Mesendoderm (in vitro differentiated cells): ENCODE results near the gene AQP9.

Experiments
- DNase-seq: peaks from one replicate; pipeline ENCODE4 v3.0.0; 2013
- H2AK5ac ChIP-seq: 2 replicates; pipeline ENCODE4 v1.6.1; 2013; ENCODE audit warnings: low read length, inconsistent platforms
- H2BK120ac ChIP-seq: 2 replicates; pipeline ENCODE4 v1.6.1; 2013; ENCODE audit warnings: low read depth, mild to moderate bottlenecking, low read length, moderate library complexity, mixed read lengths
- H2BK15ac ChIP-seq: replicated peaks from 2 replicates; pipeline ENCODE4 v1.6.1; 2013; ENCODE audit warnings: low read depth, mild to moderate bottlenecking, moderate library complexity
- H2BK5ac ChIP-seq: 2 replicates; pipeline ENCODE4 v1.6.1; 2013; ENCODE audit warnings: low read length, inconsistent platforms
- H3K18ac ChIP-seq: 2 replicates; pipeline ENCODE4 v1.6.1; 2013; ENCODE audit warnings: mild to moderate bottlenecking, low read length, mixed read lengths
- H3K23ac ChIP-seq: one replicate; pipeline ENCODE4 v1.6.1; 2013; ENCODE audit warnings: low read length
- H3K27ac ChIP-seq: 2 replicates; pipeline ENCODE4 v1.5.1; 2013; ENCODE audit warnings: low read depth, mild to moderate bottlenecking, inconsistent platforms, low read length, moderate library complexity
- H3K27me3 ChIP-seq: 2 replicates; pipeline ENCODE4 v1.6.1; 2013; ENCODE audit warnings: low read length, control low read depth, mild to moderate bottlenecking, inconsistent platforms; ENCODE audit not compliant: insufficient read depth, poor library complexity
- H3K36me3 ChIP-seq: 2 replicates; pipeline ENCODE4 v1.6.1; 2013; ENCODE audit warnings: low read length, inconsistent platforms; ENCODE audit not compliant: control insufficient read depth, insufficient read depth
- H3K4ac ChIP-seq: one replicate; pipeline ENCODE4 v1.6.1; 2013; ENCODE audit warnings: low read depth, mild to moderate bottlenecking, low read length, moderate library complexity
- H3K4me1 ChIP-seq: 2 replicates; pipeline ENCODE4 v1.6.1; 2013; ENCODE audit warnings: low read depth, low read length, inconsistent platforms; ENCODE audit not compliant: control insufficient read depth
- H3K4me2 ChIP-seq: 2 replicates; pipeline ENCODE4 v1.6.1; 2013; ENCODE audit warnings: low read length
- H3K4me3 ChIP-seq: 2 replicates; pipeline ENCODE4 v1.5.1; 2013; ENCODE audit warnings: mild to moderate bottlenecking, low read length
- H3K56ac ChIP-seq: one replicate; pipeline ENCODE4 v1.6.1; 2013; ENCODE audit warnings: low read length
- H3K79me1 ChIP-seq: 2 replicates; pipeline ENCODE4 v1.6.1; 2013; ENCODE audit warnings: low read length, inconsistent platforms
- H3K79me2 ChIP-seq: 2 replicates; pipeline ENCODE4 v1.6.1; 2013; ENCODE audit warnings: mild to moderate bottlenecking, low read length; ENCODE audit not compliant: control insufficient read depth, insufficient read depth
- H3K9ac ChIP-seq: 2 replicates; pipeline ENCODE4 v1.6.1; 2013; ENCODE audit warnings: low read length, inconsistent platforms
- H4K5ac ChIP-seq: one replicate; pipeline ENCODE4 v1.6.1; 2013; ENCODE audit warnings: low read length
- H4K8ac ChIP-seq: one replicate; pipeline ENCODE4 v1.6.1; 2013; ENCODE audit warnings: low read depth, mild to moderate bottlenecking, control low read depth, low read length, moderate library complexity
- WGBS: extraction: QIAGEN DNeasy Blood & Tissue Kit; methylation state at CpG from one replicate; pipeline ENCODE4 v1.1.7; 2013; ENCODE audit warnings: low lambda C conversion rate, missing lambda C conversion rate; ENCODE audit not compliant: insufficient coverage; ENCODE audit errors: extremely low coverage; 5-methylcytosine and 5-hydroxymethylcytosine counted together

AQP9 gene

DNA sequence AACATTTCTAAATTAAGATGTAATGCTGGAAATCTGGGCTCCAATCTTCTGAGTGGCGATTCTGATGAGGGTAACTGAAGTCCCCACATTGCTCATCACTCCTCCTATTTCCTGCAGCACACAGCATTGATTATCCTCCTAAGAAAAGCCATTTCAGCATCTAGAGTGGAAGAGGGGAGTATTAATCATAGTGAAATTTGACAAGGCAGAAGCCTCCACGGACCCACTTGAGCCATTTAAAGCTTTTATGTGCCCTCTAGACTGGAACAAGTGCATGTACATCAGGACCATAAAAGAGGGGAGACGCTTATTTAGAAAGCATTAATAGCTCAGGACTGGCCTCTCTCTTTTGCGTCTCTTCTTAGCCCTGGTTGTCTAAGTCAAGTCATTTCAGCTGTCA lies 25.8 kb downstream of the AQP9 start:
- no peak overlapping the region for H3K27ac ChIP-seq
- H2BK120ac ChIP-seq: no peak overlapping the region
- H3K4ac ChIP-seq: no peak overlapping the region
- H2BK5ac ChIP-seq: no peak overlapping the region
- H4K8ac ChIP-seq: no peak overlapping the region
- H3K9ac ChIP-seq: no peak overlapping the region
- no peak overlapping the region for H3K18ac ChIP-seq
- no peaks in the 10 kb centered on the region for H3K4me1 ChIP-seq
- no peak overlapping the region for H2BK15ac ChIP-seq
- no peaks in the 10 kb centered on the region for H3K36me3 ChIP-seq
- H3K4me2 ChIP-seq: no peak overlapping the region
- H3K56ac ChIP-seq: no peak overlapping the region
- DNase-seq: no peak
- H3K4me3 ChIP-seq: no peak overlapping the region
- no peak overlapping the region for H4K5ac ChIP-seq
- H3K27me3 ChIP-seq: no peaks in the 10 kb centered on the region
- no peaks in the 10 kb centered on the region for H3K79me1 ChIP-seq
- no peaks in the 10 kb centered on the region for H3K79me2 ChIP-seq
- no peak overlapping the region for H2AK5ac ChIP-seq
- WGBS: no CpG with 5 or more reads among the region's 4 CpGs
- no peak overlapping the region for H3K23ac ChIP-seq

- no CpG with 5 or more reads among the region's 1 CpG for WGBS
- no peak for DNase-seq
- Histone ChIP-seq H4K5ac (no peak overlapping the region), H3K4me3 (no peak overlapping the region), H3K56ac (no peak overlapping the region), H3K9ac (no peak overlapping the region), H4K8ac (no peak overlapping the region), H3K23ac (no peak overlapping the region), H2BK120ac (no peak overlapping the region), H3K27me3 (no peaks in the 10 kb centered on the region), H3K4me2 (no peak overlapping the region), H2BK5ac (no peak overlapping the region), H2BK15ac (no peak overlapping the region), H3K27ac (no peak overlapping the region), H2AK5ac (no peak overlapping the region), H3K18ac (no peak overlapping the region), H3K4me1 (no peaks in the 10 kb centered on the region), H3K79me1 (no peaks in the 10 kb centered on the region), H3K79me2 (no peaks in the 10 kb centered on the region), H3K36me3 (no peaks in the 10 kb centered on the region), H3K4ac (no peak overlapping the region)
Observed at GRCh38 chr15:58164926-58165325, 26.7 kb downstream of the AQP9 start.

GRCh38 chr15:58165661-58166060 lies 27.5 kb downstream of the AQP9 start:
- H4K5ac ChIP-seq: no peak overlapping the region
- no peak overlapping the region for H3K4me2 ChIP-seq
- H3K4ac ChIP-seq: no peak overlapping the region
- DNase-seq: no peak
- H2BK5ac ChIP-seq: no peak overlapping the region
- no peak overlapping the region for H3K4me3 ChIP-seq
- no peak overlapping the region for H3K27ac ChIP-seq
- no peak overlapping the region for H2BK120ac ChIP-seq
- no peaks in the 10 kb centered on the region for H3K36me3 ChIP-seq
- no peak overlapping the region for H2AK5ac ChIP-seq
- no peak overlapping the region for H4K8ac ChIP-seq
- no peak overlapping the region for H3K18ac ChIP-seq
- no peaks in the 10 kb centered on the region for H3K27me3 ChIP-seq
- H2BK15ac ChIP-seq: no peak overlapping the region
- no peak overlapping the region for H3K23ac ChIP-seq
- H3K4me1 ChIP-seq: no peaks in the 10 kb centered on the region
- no peaks in the 10 kb centered on the region for H3K79me2 ChIP-seq
- H3K79me1 ChIP-seq: no peaks in the 10 kb centered on the region
- H3K56ac ChIP-seq: no peak overlapping the region
- no peak overlapping the region for H3K9ac ChIP-seq

DNA sequence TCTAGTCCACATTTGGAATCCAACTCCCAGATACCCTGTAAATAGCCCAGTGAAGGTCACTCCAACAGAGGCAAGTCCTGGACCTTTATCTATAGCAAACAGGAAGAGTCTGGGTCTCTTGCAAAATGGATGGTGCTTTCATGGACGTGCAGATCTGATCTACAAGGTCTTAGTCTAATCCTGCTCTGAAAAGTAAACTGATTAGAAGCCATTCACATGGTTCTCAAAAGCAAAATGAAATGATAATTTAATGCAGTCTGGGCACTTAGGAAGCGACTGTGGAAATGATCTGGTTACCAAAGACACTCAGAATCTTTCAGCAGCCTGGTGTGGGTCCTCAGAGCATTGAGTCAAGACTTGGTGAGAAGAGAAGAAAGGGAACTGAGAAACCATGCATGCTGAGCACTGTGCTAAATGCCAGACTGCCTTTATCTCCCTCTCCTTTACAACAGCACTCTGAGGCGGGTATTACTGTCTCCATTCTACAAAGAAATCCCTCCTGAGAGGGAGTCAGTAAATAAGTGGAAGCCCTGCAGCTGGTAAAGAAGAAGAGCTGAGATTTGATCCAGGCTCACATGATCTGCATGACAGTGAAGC lies 29.0 kb downstream of the AQP9 start:
- no CpG with 5 or more reads among the region's 3 CpGs for WGBS
- no peaks in the 10 kb centered on the region for H3K36me3 ChIP-seq
- no peak for DNase-seq

GRCh38 chr15:58169934-58170333 lies 31.8 kb downstream of the AQP9 start:
- Histone ChIP-seq H4K8ac (no peak overlapping the region), H4K5ac (no peak overlapping the region), H3K9ac (no peak overlapping the region), H3K4ac (no peak overlapping the region), H3K4me1 (no peaks in the 10 kb centered on the region), H3K4me2 (no peak overlapping the region), H3K36me3 (no peaks in the 10 kb centered on the region), H2BK5ac (no peak overlapping the region), H3K56ac (no peak overlapping the region), H2AK5ac (no peak overlapping the region), H3K27ac (no peak overlapping the region), H3K79me2 (no peaks in the 10 kb centered on the region), H3K23ac (no peak overlapping the region), H3K4me3 (no peak overlapping the region), H3K79me1 (no peaks in the 10 kb centered on the region), H2BK120ac (no peak overlapping the region), H3K27me3 (peaks cover 2% of the 10 kb centered on the region), H3K18ac (no peak overlapping the region), H2BK15ac (no peak overlapping the region)
- WGBS: no CpG with 5 or more reads among the region's 5 CpGs
- no peak for DNase-seq

More for the DNA sequence above, 29.0 kb downstream of the AQP9 start:
- H2BK15ac ChIP-seq: no peak overlapping the region
- no peak overlapping the region for H4K5ac ChIP-seq
- H3K23ac ChIP-seq: no peak overlapping the region
- H3K4me2 ChIP-seq: no peak overlapping the region
- H3K27me3 ChIP-seq: no peaks in the 10 kb centered on the region
- no peak overlapping the region for H3K18ac ChIP-seq
- no peaks in the 10 kb centered on the region for H3K79me1 ChIP-seq
- H3K4me3 ChIP-seq: no peak overlapping the region
- H2BK120ac ChIP-seq: no peak overlapping the region
- no peak overlapping the region for H2BK5ac ChIP-seq
- no peak overlapping the region for H3K4ac ChIP-seq
- H2AK5ac ChIP-seq: no peak overlapping the region
- H3K9ac ChIP-seq: no peak overlapping the region
- H3K4me1 ChIP-seq: no peaks in the 10 kb centered on the region
- H3K79me2 ChIP-seq: no peaks in the 10 kb centered on the region
- no peak overlapping the region for H3K27ac ChIP-seq
- H4K8ac ChIP-seq: no peak overlapping the region
- H3K56ac ChIP-seq: no peak overlapping the region

DNA sequence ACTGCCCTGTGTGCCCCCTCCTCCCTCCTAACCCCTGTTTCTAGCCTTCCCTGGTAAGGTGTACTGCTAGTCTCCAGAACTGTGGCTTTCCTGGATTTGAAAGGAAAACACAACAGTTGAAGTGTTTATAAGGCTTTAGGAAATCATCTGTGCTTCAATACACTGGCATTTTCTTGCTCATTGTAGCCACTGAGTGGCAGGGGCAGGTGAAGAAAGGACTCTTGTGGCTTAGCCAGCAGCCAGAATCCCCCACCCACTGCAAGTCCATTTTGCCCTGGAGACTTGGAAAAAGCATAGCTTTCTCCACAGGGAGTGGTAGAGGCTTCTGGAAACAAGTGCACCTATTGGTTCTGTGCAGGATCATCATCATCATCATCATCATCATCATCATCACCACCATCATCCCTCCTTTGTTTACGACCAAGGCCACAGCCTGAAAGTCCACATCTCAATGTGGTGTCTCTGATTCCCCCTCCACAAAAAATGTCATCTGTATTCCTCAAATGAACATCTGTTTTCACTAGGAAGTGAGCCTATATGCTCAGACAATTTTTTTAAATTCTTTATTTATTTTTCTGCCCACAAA lies 33.4 kb downstream of the AQP9 start:
- H3K18ac ChIP-seq: no peak overlapping the region
- no peak overlapping the region for H4K5ac ChIP-seq
- H3K23ac ChIP-seq: no peak overlapping the region
- no peak overlapping the region for H2BK120ac ChIP-seq
- no peak overlapping the region for H3K4me2 ChIP-seq
- WGBS: no CpG with 5 or more reads among the region's 1 CpG
- H3K79me1 ChIP-seq: no peaks in the 10 kb centered on the region
- no peak overlapping the region for H3K4me3 ChIP-seq
- H3K4ac ChIP-seq: no peak overlapping the region
- no peaks in the 10 kb centered on the region for H3K36me3 ChIP-seq
- H2BK15ac ChIP-seq: no peak overlapping the region
- H2BK5ac ChIP-seq: no peak overlapping the region
- no peak for DNase-seq
- no peak overlapping the region for H3K27ac ChIP-seq
- H2AK5ac ChIP-seq: no peak overlapping the region
- H4K8ac ChIP-seq: no peak overlapping the region
- H3K79me2 ChIP-seq: no peaks in the 10 kb centered on the region
- H3K27me3 ChIP-seq: peaks cover 2% of the 10 kb centered on the region
- no peak overlapping the region for H3K56ac ChIP-seq
- H3K9ac ChIP-seq: no peak overlapping the region
- H3K4me1 ChIP-seq: no peaks in the 10 kb centered on the region
